Neural cell (in vitro differentiated cells): Measurements from ENCODE around the gene KIN. TPM values are rescaled to one million over a fixed set of nuclear protein-coding genes. Genes with fewer than 3 reads are reported as not detected.
"Not testable (repeated sequence)": the region's sequence is repeated elsewhere in the genome, so short reads cannot be mapped to it uniquely, and the experiment has no call there.

Source experiments
- H2AFZ ChIP-seq: fragments of 200-600, 300-800 bp; sonication (generic), shearing (Covaris generic); 2 replicates; pipeline ENCODE4 v1.6.0; 2014; ENCODE audit warnings: low read depth, mild to moderate bottlenecking, antibody characterized with exemption, low read length, moderate library complexity
- H3F3A ChIP-seq: fragments of 200-600 bp; shearing (Covaris generic); 2 replicates; pipeline ENCODE4 v1.6.1; 2016; ENCODE audit warnings: mild to moderate bottlenecking, moderate library complexity, mixed read lengths, antibody characterized with exemption, low read length; ENCODE audit not compliant: insufficient read depth, poor library complexity, severe bottlenecking
- H3K27ac ChIP-seq: fragments of 200-600, 300-800 bp; sonication (generic), shearing (Covaris generic); 2 replicates; pipeline ENCODE4 v1.5.1; 2014; ENCODE audit warnings: mild to moderate bottlenecking, low read length, moderate library complexity
- H3K27me3 ChIP-seq: fragments of 300-800, 200-600 bp; sonication (generic), shearing (Covaris generic); 2 replicates; pipeline ENCODE4 v1.6.0; 2014; ENCODE audit warnings: mild to moderate bottlenecking, low read depth, low read length, moderate library complexity; ENCODE audit not compliant: insufficient read depth
- H3K36me3 ChIP-seq: fragments of 300-800, 200-600 bp; sonication (generic), shearing (Covaris generic); 2 replicates; pipeline ENCODE4 v1.5.1; 2014; ENCODE audit warnings: mild to moderate bottlenecking, antibody characterized with exemption, low read length, moderate library complexity; ENCODE audit not compliant: insufficient read depth
- H3K4me2 ChIP-seq: fragments of 300-800, 200-600 bp; sonication (generic), shearing (Covaris generic); 2 replicates; pipeline ENCODE4 v1.6.0; 2014; ENCODE audit warnings: mild to moderate bottlenecking, low read length
- H3K4me3 ChIP-seq: fragments of 300-800, 200-600 bp; sonication (generic), shearing (Covaris generic); 2 replicates; pipeline ENCODE4 v1.5.1; 2014; ENCODE audit warnings: mild to moderate bottlenecking, low read length, moderate library complexity
- H3K79me2 ChIP-seq: fragments of 200-600 bp; shearing (Covaris generic); replicated peaks from 2 replicates; pipeline ENCODE4 v1.6.0; 2014; ENCODE audit warnings: mild to moderate bottlenecking, low read length, moderate library complexity; ENCODE audit not compliant: insufficient read depth
- H3K9ac ChIP-seq: fragments of 300-800, 200-600 bp; sonication (generic), shearing (Covaris generic); 2 replicates; pipeline ENCODE4 v1.6.1; 2016; ENCODE audit warnings: mild to moderate bottlenecking, low read length, mixed read lengths
- H3K9me2 ChIP-seq: fragments of 200-600 bp; shearing (Covaris generic); 2 replicates; pipeline ENCODE4 v1.6.1; 2016; ENCODE audit warnings: mild to moderate bottlenecking, low read length, mixed read lengths; ENCODE audit not compliant: insufficient read depth
- H3K9me3 ChIP-seq: fragments of 200-600, 300-800 bp; sonication (generic), shearing (Covaris generic); 2 replicates; pipeline ENCODE4 v1.6.1; 2016; ENCODE audit warnings: mild to moderate bottlenecking, mixed run types, low read length, moderate library complexity, mixed read lengths
- H4K20me1 ChIP-seq: fragments of 200-600 bp; shearing (Covaris generic); 2 replicates; pipeline ENCODE4 v1.6.1; 2016; ENCODE audit warnings: mild to moderate bottlenecking, mixed run types; ENCODE audit not compliant: insufficient read depth
- EP300 ChIP-seq: fragments of 450-650 bp; conservative IDR thresholded peaks from 2 replicates; pipeline ENCODE4 v1.6.1; 2014; ENCODE audit warnings: antibody characterized with exemption, mild to moderate bottlenecking, moderate library complexity; ENCODE audit not compliant: poor library complexity, severe bottlenecking
- EZH2 ChIP-seq: fragments of 200-600, 300-800 bp; shearing (Covaris generic), sonication (generic); IDR thresholded peaks from 2 replicates; pipeline ENCODE4 v1.6.1; 2014; ENCODE audit warnings: antibody characterized with exemption, low read length, borderline replicate concordance, mild to moderate bottlenecking; ENCODE audit not compliant: insufficient read depth, poor library complexity, severe bottlenecking
- MXI1 ChIP-seq: fragments of 450-650 bp; conservative IDR thresholded peaks from 2 replicates; pipeline ENCODE4 v1.6.1; 2014; ENCODE audit warnings: antibody characterized with exemption, mild to moderate bottlenecking; ENCODE audit not compliant: poor library complexity, severe bottlenecking
- POLR2AphosphoS5 ChIP-seq: IDR thresholded peaks from 2 replicates; pipeline ENCODE4 v1.6.1; 2012
- RAD21 ChIP-seq: fragments of 450-650 bp; conservative IDR thresholded peaks from 2 replicates; pipeline ENCODE4 v1.6.1; 2014; ENCODE audit warnings: antibody characterized with exemption, mild to moderate bottlenecking, moderate library complexity
- REST ChIP-seq: IDR thresholded peaks from 2 replicates; pipeline ENCODE4 v1.6.1; 2012; ENCODE audit warnings: borderline replicate concordance
- SMC3 ChIP-seq: fragments of 450-650 bp; conservative IDR thresholded peaks from 2 replicates; pipeline ENCODE4 v1.6.1; 2014; ENCODE audit warnings: antibody characterized with exemption, mild to moderate bottlenecking, moderate library complexity; ENCODE audit not compliant: poor library complexity
- TAF1 ChIP-seq: IDR thresholded peaks from 2 replicates; pipeline ENCODE4 v1.6.1; 2012; ENCODE audit warnings: low read depth
- polyA plus RNA-seq: library from polyadenylated mRNA; depleted of rRNA; stranded (reverse); fragments of >200 nt; gene quantifications from 2 replicates; pipeline ENCODE4 v1.2.3, GENCODE V29; 2014
- TF ChIP-seq, protein P1 (sequence below): fragments of 450-650 bp; IDR thresholded peaks from 2 replicates; pipeline ENCODE4 v1.5.1; 2014; ENCODE audit warnings: antibody characterized with exemption, mild to moderate bottlenecking, moderate library complexity; ENCODE audit not compliant: poor library complexity, severe bottlenecking

The KIN gene
- polyA plus RNA-seq, 1 donor from 2014 or later, result 24.4 TPM

DNA sequence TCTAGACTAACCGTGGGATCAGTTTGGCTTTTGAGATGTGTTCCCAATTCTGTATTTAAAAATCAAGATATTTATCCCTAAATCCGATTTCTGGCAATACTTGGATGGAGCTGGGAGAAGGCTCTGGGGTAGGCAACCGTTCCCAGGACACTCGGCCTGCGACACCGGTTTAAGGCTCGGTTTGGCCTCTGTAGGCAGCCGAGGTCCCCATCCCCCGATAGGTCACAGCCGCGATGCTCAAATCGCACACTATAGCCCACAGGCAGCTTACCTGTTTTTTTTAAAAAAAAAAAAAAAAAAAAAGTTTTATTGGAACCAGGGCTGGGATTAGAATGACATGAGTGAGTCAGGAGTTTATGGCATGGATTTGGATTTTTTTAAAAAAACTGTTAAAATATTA is 29.8 kb upstream of the KIN start:
- Histone ChIP-seq H3K9ac (no peak overlapping the region), H3K4me3 (peak overlapping the region; percentile 99), H3K79me2 (peaks cover 17% of the 10 kb centered on the region), H3K9me2 (no peaks in the 10 kb centered on the region), H2AFZ (no peak overlapping the region), H3K27me3 (no peaks in the 10 kb centered on the region), H3F3A (no peaks in the 10 kb centered on the region), H3K27ac (no peak overlapping the region), H3K9me3 (no peaks in the 10 kb centered on the region), H4K20me1 (no peaks in the 10 kb centered on the region), H3K4me2 (peak overlapping the region; percentile 92), H3K36me3 (no peaks in the 10 kb centered on the region)
- TF ChIP-seq EZH2, result no peak
- TF ChIP-seq, protein P1, sequence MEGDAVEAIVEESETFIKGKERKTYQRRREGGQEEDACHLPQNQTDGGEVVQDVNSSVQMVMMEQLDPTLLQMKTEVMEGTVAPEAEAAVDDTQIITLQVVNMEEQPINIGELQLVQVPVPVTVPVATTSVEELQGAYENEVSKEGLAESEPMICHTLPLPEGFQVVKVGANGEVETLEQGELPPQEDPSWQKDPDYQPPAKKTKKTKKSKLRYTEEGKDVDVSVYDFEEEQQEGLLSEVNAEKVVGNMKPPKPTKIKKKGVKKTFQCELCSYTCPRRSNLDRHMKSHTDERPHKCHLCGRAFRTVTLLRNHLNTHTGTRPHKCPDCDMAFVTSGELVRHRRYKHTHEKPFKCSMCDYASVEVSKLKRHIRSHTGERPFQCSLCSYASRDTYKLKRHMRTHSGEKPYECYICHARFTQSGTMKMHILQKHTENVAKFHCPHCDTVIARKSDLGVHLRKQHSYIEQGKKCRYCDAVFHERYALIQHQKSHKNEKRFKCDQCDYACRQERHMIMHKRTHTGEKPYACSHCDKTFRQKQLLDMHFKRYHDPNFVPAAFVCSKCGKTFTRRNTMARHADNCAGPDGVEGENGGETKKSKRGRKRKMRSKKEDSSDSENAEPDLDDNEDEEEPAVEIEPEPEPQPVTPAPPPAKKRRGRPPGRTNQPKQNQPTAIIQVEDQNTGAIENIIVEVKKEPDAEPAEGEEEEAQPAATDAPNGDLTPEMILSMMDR, result no peak
- no peak for TF ChIP-seq POLR2AphosphoS5
- TF ChIP-seq REST, result no peak
- TF ChIP-seq RAD21, result no peak
- no peak for TF ChIP-seq EP300
- no peak for TF ChIP-seq SMC3
- no peak for TF ChIP-seq TAF1
- no peak for TF ChIP-seq MXI1

DNA sequence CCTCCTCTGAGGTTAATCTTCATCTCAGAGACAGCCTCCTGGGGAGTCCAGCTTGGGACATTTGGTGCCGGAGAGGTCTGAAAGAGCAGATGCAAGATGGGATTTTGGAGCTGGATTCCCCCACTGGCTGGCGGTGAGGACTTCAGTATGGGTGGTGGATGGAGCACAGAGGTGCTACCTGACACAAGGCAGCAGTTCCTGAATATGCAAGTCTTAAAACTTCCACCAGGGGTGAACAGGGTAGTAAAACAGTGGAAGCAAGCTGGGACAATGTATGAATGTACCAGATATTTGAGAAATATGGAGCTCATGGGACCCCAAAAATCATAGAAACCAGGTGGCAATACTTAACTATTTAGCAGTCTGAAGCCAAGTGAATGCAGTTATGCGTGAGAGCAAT is 25.7 kb upstream of the KIN start:
- Histone ChIP-seq H3K4me3 (no peak overlapping the region), H3K36me3 (peaks cover 3% of the 10 kb centered on the region), H3K9me3 (no peaks in the 10 kb centered on the region), H3K9me2 (no peaks in the 10 kb centered on the region), H3K79me2 (no peaks in the 10 kb centered on the region), H3K27me3 (no peaks in the 10 kb centered on the region), H3K9ac (no peak overlapping the region), H2AFZ (no peak overlapping the region), H3K4me2 (no peak overlapping the region), H3F3A (no peaks in the 10 kb centered on the region), H4K20me1 (no peaks in the 10 kb centered on the region), H3K27ac (no peak overlapping the region)
- TF ChIP-seq TAF1 (no peak), RAD21 (no peak), SMC3 (no peak), REST (no peak), MXI1 (no peak), EZH2 (no peak), POLR2AphosphoS5 (no peak), EP300 (no peak)
- TF ChIP-seq, protein P1, result no peak

DNA sequence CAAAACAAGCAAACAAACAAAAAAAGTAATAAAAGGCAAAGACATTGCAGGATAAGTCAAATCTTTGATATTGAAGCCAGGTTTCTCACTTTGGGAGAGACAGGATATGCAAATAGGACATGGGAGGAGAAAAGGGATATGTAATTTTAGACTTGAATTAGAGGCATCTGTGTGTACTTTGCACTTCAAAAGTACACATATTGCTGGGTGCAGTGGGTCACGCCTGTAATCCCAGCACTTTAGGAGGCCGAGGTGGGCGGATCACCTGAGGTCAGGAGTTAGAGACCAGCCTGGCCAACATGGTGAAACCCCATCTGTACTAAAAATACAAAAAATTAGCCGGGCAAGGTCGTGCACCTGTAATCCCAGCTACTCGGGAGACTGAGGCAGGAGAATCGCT is 23.9 kb upstream of the KIN start:
- H3K9me2 ChIP-seq, H3K79me2 ChIP-seq, H2AFZ ChIP-seq, H3K9me3 ChIP-seq, H3K4me2 ChIP-seq, H3F3A ChIP-seq, H3K27ac ChIP-seq, H3K4me3 ChIP-seq, H4K20me1 ChIP-seq, H3K27me3 ChIP-seq, H3K9ac ChIP-seq, H3K36me3 ChIP-seq: not testable (repeated sequence)
